CD14-positive monocyte (primary cell): Measurements from ENCODE around the gene ENPP6. TPM values are rescaled to one million over a fixed set of nuclear protein-coding genes. Genes with fewer than 3 reads are reported as not detected.

Experiments used
- DNase-seq, 3 donors: peaks; one replicate each; pipeline ENCODE4 v3.0.0-alpha.2; 2011 to 2022
- H2AFZ ChIP-seq: 2 replicates; pipeline ENCODE4 v1.6.0; 2012; ENCODE audit warnings: mild to moderate bottlenecking, low read depth, low read length, inconsistent platforms; ENCODE audit not compliant: insufficient read depth, poor library complexity, severe bottlenecking
- H3K27ac ChIP-seq, 2 donors: 1 replicate in 1 of 2; 2 replicates in 1 of 2; pipeline ENCODE4 v1.5.1; 2012 to 2013; ENCODE audit warnings: low read length in 2 of 2, control low read depth in 1 of 2, inconsistent platforms in 1 of 2, low read depth in 1 of 2, mild to moderate bottlenecking in 1 of 2
- H3K27me3 ChIP-seq, 2 donors: one replicate each; pipeline versions ENCODE4 v1.6.0 to v1.6.1; 2011 to 2013; ENCODE audit warnings: low read length in 2 of 2; ENCODE audit not compliant: control insufficient read depth in 2 of 2, insufficient read depth in 2 of 2
- H3K36me3 ChIP-seq, 2 donors: replicated peaks in 1 of 2; 1 replicate in 1 of 2; 2 replicates in 1 of 2; pipeline versions ENCODE4 v1.5.1 to v1.6.1; 2012 to 2013; ENCODE audit warnings: low read length in 2 of 2, control low read depth in 1 of 2, inconsistent platforms in 1 of 2, mild to moderate bottlenecking in 1 of 2; ENCODE audit not compliant: insufficient read depth in 2 of 2, control insufficient read depth in 1 of 2
- H3K4me1 ChIP-seq, 2 donors: 1 replicate in 1 of 2; 2 replicates in 1 of 2; pipeline versions ENCODE4 v1.5.1 to v1.6.1; 2012 to 2013; ENCODE audit warnings: low read length in 2 of 2, control low read depth in 1 of 2, inconsistent platforms in 1 of 2, mild to moderate bottlenecking in 1 of 2, moderate library complexity in 1 of 2; ENCODE audit not compliant: insufficient read depth in 2 of 2, control insufficient read depth in 1 of 2
- H3K4me2 ChIP-seq: replicated peaks from 2 replicates; pipeline ENCODE3; 2012; ENCODE audit warnings: low read length, moderate library complexity, mild to moderate bottlenecking; ENCODE audit not compliant: poor library complexity, severe bottlenecking; ENCODE audit errors: extremely low read depth
- H3K4me3 ChIP-seq, 3 experiments: fragments of 200-600 bp in 1 of 3; sonication (generic) in 1 of 3; replicated peaks in 1 of 3; 1 replicate in 2 of 3; 2 replicates in 1 of 3; pipeline ENCODE4 v1.5.1; 2011 to 2013; ENCODE audit warnings: low read length in 3 of 3, mild to moderate bottlenecking in 3 of 3, control low read depth in 2 of 3, low read depth in 2 of 3, inconsistent platforms in 1 of 3, moderate library complexity in 1 of 3
- H3K79me2 ChIP-seq: 2 replicates; pipeline ENCODE4 v1.6.0; 2012; ENCODE audit warnings: mild to moderate bottlenecking, control low read depth, inconsistent platforms, low read length, moderate library complexity; ENCODE audit not compliant: insufficient read depth
- H3K9ac ChIP-seq: 2 replicates; pipeline ENCODE4 v1.6.0; 2017; ENCODE audit warnings: low read length, mild to moderate bottlenecking; ENCODE audit not compliant: insufficient read depth, poor library complexity, severe bottlenecking
- H3K9me3 ChIP-seq, 2 donors: replicated peaks in 1 of 2; 1 replicate in 1 of 2; 2 replicates in 1 of 2; pipeline versions ENCODE4 v1.5.1 to v1.6.1; 2012 to 2013; ENCODE audit warnings: low read length in 2 of 2, control low read depth in 1 of 2; ENCODE audit not compliant: control insufficient read depth in 1 of 2, insufficient read depth in 1 of 2
- H4K20me1 ChIP-seq: 2 replicates; pipeline ENCODE4 v1.6.0; 2012; ENCODE audit warnings: mild to moderate bottlenecking, low read length, control low read depth, moderate library complexity; ENCODE audit not compliant: insufficient read depth
- H3K27ac Mint-ChIP-seq, 7 donors: one replicate each; pipeline ENCODE4 v1.8.0; 2020; ENCODE audit warnings: mild to moderate bottlenecking in 7 of 7, mixed read lengths in 7 of 7, moderate library complexity in 6 of 7, inconsistent platforms in 2 of 7
- H3K27me3 Mint-ChIP-seq, 3 donors: one replicate each; pipeline ENCODE4 v1.8.0; 2021 to 2022; ENCODE audit warnings: low read depth in 3 of 3, mild to moderate bottlenecking in 3 of 3, mixed read lengths in 3 of 3, moderate library complexity in 3 of 3, inconsistent platforms in 1 of 3
- H3K36me3 Mint-ChIP-seq, 2 donors: one replicate each; pipeline ENCODE4 v1.8.0; 2020; ENCODE audit warnings: mixed read lengths in 2 of 2, inconsistent platforms in 1 of 2, mild to moderate bottlenecking in 1 of 2
- H3K4me1 Mint-ChIP-seq: one replicate; pipeline ENCODE4 v1.8.0; 2020; ENCODE audit warnings: mild to moderate bottlenecking, mixed read lengths
- H3K4me3 Mint-ChIP-seq, 2 donors: one replicate each; pipeline ENCODE4 v1.8.0; 2020; ENCODE audit warnings: mild to moderate bottlenecking in 2 of 2, mixed read lengths in 2 of 2, moderate library complexity in 1 of 2
- H3K9me3 Mint-ChIP-seq, 7 donors: one replicate each; pipeline ENCODE4 v1.8.0; 2020 to 2022; ENCODE audit warnings: mixed read lengths in 7 of 7, mild to moderate bottlenecking in 6 of 7, moderate library complexity in 6 of 7, inconsistent platforms in 2 of 7
- WGBS: methylation state at CpG from one replicate; pipeline ENCODE4 v1.1.5; 2013; ENCODE audit warnings: missing lambda C conversion rate; ENCODE audit not compliant: insufficient coverage; 5-methylcytosine and 5-hydroxymethylcytosine counted together
- intact Hi-C, 2 donors: fragments of 100-400 bp; cut with micrococcal nuclease; formaldehyde crosslinking; loops; one replicate each; pipeline versions ENCODE4 v1.15.0 to v1.15.1; 2023
- polyA plus RNA-seq, 3 donors: library from polyadenylated mRNA; depleted of rRNA in 1 of 3; unstranded in 2 of 3; stranded (reverse) in 1 of 3; fragments of 300-500 nt in 2 of 3; fragments of >200 nt in 1 of 3; fragmentation: Illumina TruSeq in 2 of 3; gene quantifications; 1 replicate in 2 of 3; 2 replicates in 1 of 3; pipeline ENCODE4 v1.2.3, GENCODE V29; 2012 to 2021
- TF ChIP-seq, protein P1 (sequence below): fragments of 200-600 bp; IDR thresholded peaks from one replicate; pipeline ENCODE4 v1.8.0; 2022; ENCODE audit warnings: antibody characterized with exemption, mild to moderate bottlenecking

The ENPP6 gene
- polyA plus RNA-seq, 3 donors, result 0.05 TPM; not detected in 2

DNA sequence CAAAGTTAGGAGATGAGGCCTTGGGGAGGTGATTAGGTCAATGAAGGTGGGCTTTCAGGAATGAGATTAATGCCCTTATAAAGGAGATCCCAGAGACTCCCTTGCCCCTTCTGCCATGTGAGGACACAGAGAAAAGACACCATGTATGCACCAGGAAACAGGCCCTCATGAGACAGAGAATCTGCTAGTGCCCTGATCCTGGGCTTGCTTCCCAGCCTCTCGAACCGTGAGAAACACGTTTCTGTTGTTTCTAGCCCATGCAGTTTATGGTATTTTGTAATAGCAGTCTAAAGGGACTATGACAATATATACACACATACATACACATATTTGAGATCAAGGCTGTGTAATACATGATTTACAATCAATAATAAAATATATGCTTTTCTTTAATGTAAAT, 41.4 kb upstream of the ENPP6 start:
- Mint-ChIP-seq H3K27ac (no peak overlapping the region), H3K4me1 (peaks cover 8% of the 10 kb centered on the region), H3K9me3 (peaks cover 0 to 4% (median 1%) of the 10 kb centered on the region in 7 donors), H3K27me3 (peaks cover 0 to 2% (median 0%) of the 10 kb centered on the region in 3 donors), H3K4me3 (no peak overlapping the region), H3K36me3 (no peaks in the 10 kb centered on the region)
- H3K4me2 ChIP-seq, result no peak overlapping the region
- H3K27ac ChIP-seq, result no peak overlapping the region
- intact Hi-C loops, result no loop called here
- TF ChIP-seq, protein P1, sequence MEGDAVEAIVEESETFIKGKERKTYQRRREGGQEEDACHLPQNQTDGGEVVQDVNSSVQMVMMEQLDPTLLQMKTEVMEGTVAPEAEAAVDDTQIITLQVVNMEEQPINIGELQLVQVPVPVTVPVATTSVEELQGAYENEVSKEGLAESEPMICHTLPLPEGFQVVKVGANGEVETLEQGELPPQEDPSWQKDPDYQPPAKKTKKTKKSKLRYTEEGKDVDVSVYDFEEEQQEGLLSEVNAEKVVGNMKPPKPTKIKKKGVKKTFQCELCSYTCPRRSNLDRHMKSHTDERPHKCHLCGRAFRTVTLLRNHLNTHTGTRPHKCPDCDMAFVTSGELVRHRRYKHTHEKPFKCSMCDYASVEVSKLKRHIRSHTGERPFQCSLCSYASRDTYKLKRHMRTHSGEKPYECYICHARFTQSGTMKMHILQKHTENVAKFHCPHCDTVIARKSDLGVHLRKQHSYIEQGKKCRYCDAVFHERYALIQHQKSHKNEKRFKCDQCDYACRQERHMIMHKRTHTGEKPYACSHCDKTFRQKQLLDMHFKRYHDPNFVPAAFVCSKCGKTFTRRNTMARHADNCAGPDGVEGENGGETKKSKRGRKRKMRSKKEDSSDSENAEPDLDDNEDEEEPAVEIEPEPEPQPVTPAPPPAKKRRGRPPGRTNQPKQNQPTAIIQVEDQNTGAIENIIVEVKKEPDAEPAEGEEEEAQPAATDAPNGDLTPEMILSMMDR, result no peak
- H4K20me1 ChIP-seq, result no peaks in the 10 kb centered on the region
- H2AFZ ChIP-seq, result no peak overlapping the region
- WGBS, result no CpG with 5 or more reads among the region's 3 CpGs
- H3K79me2 ChIP-seq, result no peaks in the 10 kb centered on the region
- H3K9ac ChIP-seq, result no peak overlapping the region
- no peak for DNase-seq
- H3K4me1 ChIP-seq, result peaks cover 2 to 4% of the 10 kb centered on the region in 2 donors
- H3K27me3 ChIP-seq, result no peaks in the 10 kb centered on the region
- no peak overlapping the region for H3K4me3 ChIP-seq
- H3K36me3 ChIP-seq, result no peaks in the 10 kb centered on the region
- H3K9me3 ChIP-seq, result no peaks in the 10 kb centered on the region

DNA sequence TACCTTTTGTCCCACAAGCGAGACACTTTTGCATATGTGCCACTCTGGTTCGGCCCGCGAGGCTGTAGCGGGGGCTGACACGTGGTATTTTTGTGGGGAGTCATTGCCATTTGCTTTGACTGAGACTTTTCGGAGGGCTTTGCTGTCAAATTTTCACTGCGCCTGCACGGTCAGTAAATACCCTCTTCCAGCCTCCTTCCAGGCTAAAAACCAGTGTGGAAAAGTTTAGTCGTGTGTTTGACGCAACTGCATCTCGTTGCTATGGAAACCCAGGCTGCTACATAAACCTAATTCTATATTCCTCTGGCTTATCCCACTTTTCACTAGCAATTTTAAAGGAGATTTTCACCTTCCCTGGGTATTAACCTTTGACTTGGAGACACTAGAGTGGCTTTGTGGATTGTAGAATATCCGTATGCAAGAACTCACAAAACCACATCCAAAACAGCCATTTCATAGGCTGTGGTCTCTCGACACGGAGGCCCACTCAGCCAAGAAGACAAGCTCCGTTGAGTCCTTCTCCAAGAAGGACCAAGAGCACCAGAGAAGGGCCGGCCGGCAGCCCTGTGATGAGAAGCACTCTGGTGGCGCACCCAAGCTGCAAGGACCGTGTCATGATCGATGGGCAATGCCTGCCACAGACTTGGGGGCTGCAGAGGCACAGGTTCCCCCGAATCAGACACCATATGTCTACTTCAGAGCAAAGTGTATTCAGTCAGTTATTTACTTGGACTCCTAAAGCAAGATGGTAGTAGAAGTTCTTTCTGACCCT, 38.4 kb upstream of the ENPP6 start:
- WGBS, result 97% methylated on average over 6 of the region's 22 CpGs
- Mint-ChIP-seq H3K9me3 (peaks cover 0 to 10% (median 7%) of the 10 kb centered on the region in 7 donors), H3K27ac (no peak overlapping the region), H3K27me3 (peaks cover 0 to 5% (median 0%) of the 10 kb centered on the region in 3 donors), H3K4me1 (no peaks in the 10 kb centered on the region), H3K36me3 (no peaks in the 10 kb centered on the region), H3K4me3 (no peak overlapping the region)
- no peaks in the 10 kb centered on the region for H3K36me3 ChIP-seq
- no peak overlapping the region for H3K4me3 ChIP-seq
- no peak overlapping the region for H3K9ac ChIP-seq
- no peak for DNase-seq
- H2AFZ ChIP-seq, result no peak overlapping the region
- H3K4me2 ChIP-seq, result no peak overlapping the region
- TF ChIP-seq, protein P1, result no peak
- H3K4me1 ChIP-seq, result peaks cover 0 to under 1% of the 10 kb centered on the region in 2 donors
- H3K79me2 ChIP-seq, result no peaks in the 10 kb centered on the region
- H4K20me1 ChIP-seq, result no peaks in the 10 kb centered on the region
- H3K9me3 ChIP-seq, result peaks cover 0 to 9% of the 10 kb centered on the region in 2 donors
- intact Hi-C loops, result no loop called here
- no peak overlapping the region for H3K27ac ChIP-seq
- H3K27me3 ChIP-seq, result no peaks in the 10 kb centered on the region
